ENCODE results near the gene NKAIN2.

The NKAIN2 gene

GRCh38 chr6:124438546-124439065 is 634.9 kb downstream of the NKAIN2 start:
- no peak for TF ChIP-seq CTCF (IDR thresholded peaks at IDR 0.05; ENCODE audit: low read depth, low read length)
- no peak overlapping the region for H3K4me3 ChIP-seq (ENCODE audit: low read depth, low read length)
- in situ Hi-C loops (cut with HindIII; ENCODE audit: low sequenced_read_pairs): no loop called here
- no peak for DNase-seq (ENCODE audit: low read depth, low spot score)

GRCh38 chr6:124441450-124441849 is 637.8 kb downstream of the NKAIN2 start:
- TF ChIP-seq CTCF (IDR thresholded peaks at IDR 0.05; ENCODE audit: low read depth, low read length): no peak
- DNase-seq (ENCODE audit: low read depth, low spot score): no peak
- in situ Hi-C loops (cut with HindIII; ENCODE audit: low sequenced_read_pairs): no loop called here
- no peak overlapping the region for H3K4me3 ChIP-seq (ENCODE audit: low read depth, low read length)

- no peak for DNase-seq (ENCODE audit: low read depth, low spot score)
- in situ Hi-C loops (cut with HindIII; ENCODE audit: low sequenced_read_pairs): no loop called here
- no peak overlapping the region for H3K4me3 ChIP-seq (ENCODE audit: low read depth, low read length)
- TF ChIP-seq CTCF (IDR thresholded peaks at IDR 0.05; ENCODE audit: low read depth, low read length): no peak
Observed at GRCh38 chr6:124443541-124443940, 639.9 kb downstream of the NKAIN2 start.

GRCh38 chr6:124445581-124445980 is 641.9 kb downstream of the NKAIN2 start:
- no peak for TF ChIP-seq CTCF (IDR thresholded peaks at IDR 0.05; ENCODE audit: low read depth, low read length)
- H3K4me3 ChIP-seq (ENCODE audit: low read depth, low read length): no peak overlapping the region
- in situ Hi-C loops (cut with HindIII; ENCODE audit: low sequenced_read_pairs): no loop called here
- no peak for DNase-seq (ENCODE audit: low read depth, low spot score)

- no peak for TF ChIP-seq CTCF (IDR thresholded peaks at IDR 0.05; ENCODE audit: low read depth, low read length)
- in situ Hi-C loops (cut with HindIII; ENCODE audit: low sequenced_read_pairs): no loop called here
- H3K4me3 ChIP-seq (ENCODE audit: low read depth, low read length): no peak overlapping the region
- DNase-seq (ENCODE audit: low read depth, low spot score): no peak
Observed at GRCh38 chr6:124446961-124447360, 643.3 kb downstream of the NKAIN2 start.

GRCh38 chr6:124459268-124459667 is 655.6 kb downstream of the NKAIN2 start:
- TF ChIP-seq CTCF (IDR thresholded peaks at IDR 0.05; ENCODE audit: low read depth, low read length): no peak
- in situ Hi-C loops (cut with HindIII; ENCODE audit: low sequenced_read_pairs): no loop called here
- no peak for DNase-seq (ENCODE audit: low read depth, low spot score)
- H3K4me3 ChIP-seq (ENCODE audit: low read depth, low read length): no peak overlapping the region

GRCh38 chr6:124462750-124463149 is 659.1 kb downstream of the NKAIN2 start:
- in situ Hi-C loops (cut with HindIII; ENCODE audit: low sequenced_read_pairs): no loop called here
- no peak for DNase-seq (ENCODE audit: low read depth, low spot score)
- H3K4me3 ChIP-seq (ENCODE audit: low read depth, low read length): no peak overlapping the region
- TF ChIP-seq CTCF (IDR thresholded peaks at IDR 0.05; ENCODE audit: low read depth, low read length): no peak
